MCF 10A (cell line): ENCODE data around the gene ADI1. TPM values are rescaled to one million over a fixed set of nuclear protein-coding genes. Genes with fewer than 3 reads are reported as not detected.
A peak's percentile ranks its signal among the peaks of the same experiment; 100 is the strongest.

Experiments
- BruUV-seq: library from RNA; stranded (reverse); fragments of 400-500 nt; replicated peaks from 2 replicates; lab custom pipeline; 2021; lab: Mats Ljungman, UMichigan
- CTCF ChIA-PET: fragments of 300-600 bp; sonication (Branson Sonifier 250); formaldehyde crosslinking; extraction: SDS; loops from one replicate; lab custom pipeline; 2021; ENCODE audit warnings: antibody characterized with exemption, inconsistent platforms; lab: Yijun Ruan, JAX
- POLR2A ChIA-PET: fragments of 300-600, 350-650 bp; sonication (Branson Sonifier 250); formaldehyde crosslinking; extraction: SDS; loops from one replicate; lab custom pipeline; 2020; ENCODE audit warnings: antibody characterized with exemption, inconsistent platforms; lab: Yijun Ruan, JAX
- DNase-seq: peaks from one replicate; pipeline ENCODE4 v3.0.0-alpha.2; 2018; ENCODE audit not compliant: unreplicated experiment
- H3K27ac Mint-ChIP-seq: one replicate; pipeline ENCODE4 v1.8.0; 2022; ENCODE audit warnings: mild to moderate bottlenecking, low read depth, mixed read lengths; ENCODE audit not compliant: unreplicated experiment
- H3K27me3 Mint-ChIP-seq: one replicate; pipeline ENCODE4 v1.8.0; 2022; ENCODE audit warnings: mixed read lengths; ENCODE audit not compliant: insufficient read depth, unreplicated experiment
- H3K36me3 Mint-ChIP-seq: one replicate; pipeline ENCODE4 v1.8.0; 2022; ENCODE audit warnings: mild to moderate bottlenecking, moderate library complexity, mixed read lengths; ENCODE audit not compliant: insufficient read depth, unreplicated experiment
- H3K4me1 Mint-ChIP-seq: one replicate; pipeline ENCODE4 v1.8.0; 2022; ENCODE audit warnings: mixed read lengths; ENCODE audit not compliant: insufficient read depth, unreplicated experiment
- H3K4me3 Mint-ChIP-seq: one replicate; pipeline ENCODE4 v1.8.0; 2022; ENCODE audit warnings: mild to moderate bottlenecking, moderate library complexity, mixed read lengths; ENCODE audit not compliant: unreplicated experiment
- H3K9me3 Mint-ChIP-seq: one replicate; pipeline ENCODE4 v1.8.0; 2022; ENCODE audit warnings: mixed read lengths; ENCODE audit not compliant: unreplicated experiment
- intact Hi-C: fragments of 100-400 bp; cut with micrococcal nuclease; formaldehyde crosslinking; loops from 2 replicates; pipeline ENCODE4 v1.14.1; 2022
- total RNA-seq: library from RNA; stranded (reverse); gene quantifications from 2 replicates; pipeline ENCODE4 v1.2.3, GENCODE V29; 2022
- TF ChIP-seq, protein P1 (sequence below): fragments of 200-600 bp; IDR thresholded peaks from one replicate; pipeline ENCODE4 v1.8.0; 2022; ENCODE audit warnings: antibody characterized with exemption, mild to moderate bottlenecking; ENCODE audit not compliant: unreplicated experiment

ADI1 gene
- total RNA-seq, 1 experiment from 2014 or later: 61.9 TPM

DNA sequence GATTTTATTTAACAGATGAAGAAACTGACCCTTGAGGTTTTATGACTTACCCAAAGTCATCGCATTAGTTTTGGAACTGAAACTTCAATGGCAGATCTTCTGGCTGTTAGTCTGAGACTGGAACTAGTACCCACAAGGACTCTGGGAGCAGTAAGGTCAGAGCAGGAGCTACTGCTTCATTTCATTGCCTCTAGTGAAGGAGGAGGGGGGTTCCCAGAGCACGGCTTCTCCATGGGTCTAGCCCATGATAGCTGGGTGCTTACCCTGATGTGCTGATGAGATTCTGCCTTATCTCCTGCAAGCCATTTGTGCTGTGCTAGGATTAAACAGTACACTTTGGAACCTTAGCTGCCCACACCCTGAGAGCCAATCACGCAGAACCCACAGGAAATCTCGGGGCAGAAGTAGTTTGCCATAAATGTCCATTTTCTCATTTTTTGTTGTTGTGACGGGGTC is 44.2 kb upstream of the ADI1 start:
- Mint-ChIP-seq H3K4me1 (peaks cover 10% of the 10 kb centered on the region), H3K27ac (no peak overlapping the region), H3K9me3 (no peaks in the 10 kb centered on the region), H3K36me3 (peaks cover 18% of the 10 kb centered on the region), H3K4me3 (no peak overlapping the region), H3K27me3 (no peaks in the 10 kb centered on the region)
- no peak for DNase-seq
- ChIA-PET POLR2A (interaction anchor here (0.7 to 1.2 kb wide), 3 partner anchors 12 to 186 kb away, joined by 3 read pairs; partner anchors contain the start of gene EIPR1), CTCF (interaction anchor here (0.8 kb wide), 1 partner anchor 11 kb away, joined by 3 read pairs; no protein-coding TSS in a partner anchor)
- intact Hi-C loops: no loop called here
- BruUV-seq: no TSS peak
- TF ChIP-seq, protein P1, sequence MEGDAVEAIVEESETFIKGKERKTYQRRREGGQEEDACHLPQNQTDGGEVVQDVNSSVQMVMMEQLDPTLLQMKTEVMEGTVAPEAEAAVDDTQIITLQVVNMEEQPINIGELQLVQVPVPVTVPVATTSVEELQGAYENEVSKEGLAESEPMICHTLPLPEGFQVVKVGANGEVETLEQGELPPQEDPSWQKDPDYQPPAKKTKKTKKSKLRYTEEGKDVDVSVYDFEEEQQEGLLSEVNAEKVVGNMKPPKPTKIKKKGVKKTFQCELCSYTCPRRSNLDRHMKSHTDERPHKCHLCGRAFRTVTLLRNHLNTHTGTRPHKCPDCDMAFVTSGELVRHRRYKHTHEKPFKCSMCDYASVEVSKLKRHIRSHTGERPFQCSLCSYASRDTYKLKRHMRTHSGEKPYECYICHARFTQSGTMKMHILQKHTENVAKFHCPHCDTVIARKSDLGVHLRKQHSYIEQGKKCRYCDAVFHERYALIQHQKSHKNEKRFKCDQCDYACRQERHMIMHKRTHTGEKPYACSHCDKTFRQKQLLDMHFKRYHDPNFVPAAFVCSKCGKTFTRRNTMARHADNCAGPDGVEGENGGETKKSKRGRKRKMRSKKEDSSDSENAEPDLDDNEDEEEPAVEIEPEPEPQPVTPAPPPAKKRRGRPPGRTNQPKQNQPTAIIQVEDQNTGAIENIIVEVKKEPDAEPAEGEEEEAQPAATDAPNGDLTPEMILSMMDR: no peak

DNA sequence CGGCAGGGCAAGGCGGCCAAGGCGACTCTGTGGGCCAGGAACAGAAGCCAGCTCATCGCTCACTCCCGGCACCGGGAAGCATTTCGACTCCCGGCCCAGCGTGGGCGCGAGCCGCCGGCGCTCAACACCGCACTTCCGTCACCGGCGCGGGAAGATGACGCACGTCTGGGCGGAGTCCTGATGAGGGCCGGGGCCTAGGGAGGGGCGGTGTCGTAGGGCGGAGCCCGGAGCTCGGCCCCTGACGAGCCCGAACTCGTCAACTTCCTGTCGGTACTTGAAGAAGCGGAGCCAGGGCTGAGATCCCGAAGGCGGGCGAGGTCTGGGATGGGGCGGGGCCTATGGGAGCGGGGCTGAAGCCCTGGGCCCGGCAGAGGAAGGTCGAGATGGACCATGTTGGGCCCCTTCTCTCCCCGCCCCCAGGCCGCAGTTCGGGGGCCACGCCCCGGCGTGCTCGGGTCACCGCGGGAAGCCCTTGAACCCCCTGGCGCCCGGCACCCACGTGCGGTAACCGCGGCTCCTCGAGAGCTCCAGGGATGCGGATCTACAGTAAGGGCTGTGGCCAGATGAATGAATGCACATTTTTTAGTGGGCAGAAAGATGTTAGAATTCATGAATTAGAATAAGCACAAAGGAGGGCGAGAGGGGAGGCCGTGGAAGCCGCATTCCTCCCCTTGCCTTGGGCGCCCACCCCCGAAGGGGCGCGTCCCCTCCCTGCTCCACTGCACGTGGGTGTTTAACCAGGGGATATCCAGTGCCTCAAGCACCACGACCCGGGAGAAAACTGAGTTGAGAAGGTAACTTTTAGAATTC is 39.1 kb upstream of the ADI1 start, which contains the start of gene RNASEH1:
Gene RNASEH1, minus strand, starts transcription at position 129 of the 810 bp plus-strand sequence. Its CDS starts 73 bp downstream, at position 56.
- ChIA-PET CTCF (interaction anchor here (0.6 to 1.6 kb wide), 3 partner anchors 21 to 93 kb away, joined by 3 to 5 read pairs (median 3); no protein-coding TSS in a partner anchor), POLR2A (interaction anchor here (0.6 to 2.7 kb wide), 26 partner anchors 9 to 1828 kb away, joined by 3 to 31 read pairs (median 5); partner anchors contain the start of genes ADI1, EIPR1, RPS7 and TRAPPC12)
- H3K4me1 Mint-ChIP-seq: peaks cover 10% of the 10 kb centered on the region
- BruUV-seq: TSS peak; percentile 76
- intact Hi-C loops: loop anchor here (1.0 to 2.0 kb wide), 4 partner anchors 17 to 92 kb away; partner anchors contain the start of genes ADI1 and RPS7
- TF ChIP-seq, protein P1: no peak
- peaks cover 55% of the 10 kb centered on the region for H3K36me3 Mint-ChIP-seq
- H3K27ac Mint-ChIP-seq: peak within 1 kb of the TSS; percentile 95
- H3K4me3 Mint-ChIP-seq: peak within 1 kb of the TSS; percentile 79
- H3K27me3 Mint-ChIP-seq: no peaks in the 10 kb centered on the region
- DNase-seq: peak; percentile 98
- H3K9me3 Mint-ChIP-seq: no peaks in the 10 kb centered on the region

DNA sequence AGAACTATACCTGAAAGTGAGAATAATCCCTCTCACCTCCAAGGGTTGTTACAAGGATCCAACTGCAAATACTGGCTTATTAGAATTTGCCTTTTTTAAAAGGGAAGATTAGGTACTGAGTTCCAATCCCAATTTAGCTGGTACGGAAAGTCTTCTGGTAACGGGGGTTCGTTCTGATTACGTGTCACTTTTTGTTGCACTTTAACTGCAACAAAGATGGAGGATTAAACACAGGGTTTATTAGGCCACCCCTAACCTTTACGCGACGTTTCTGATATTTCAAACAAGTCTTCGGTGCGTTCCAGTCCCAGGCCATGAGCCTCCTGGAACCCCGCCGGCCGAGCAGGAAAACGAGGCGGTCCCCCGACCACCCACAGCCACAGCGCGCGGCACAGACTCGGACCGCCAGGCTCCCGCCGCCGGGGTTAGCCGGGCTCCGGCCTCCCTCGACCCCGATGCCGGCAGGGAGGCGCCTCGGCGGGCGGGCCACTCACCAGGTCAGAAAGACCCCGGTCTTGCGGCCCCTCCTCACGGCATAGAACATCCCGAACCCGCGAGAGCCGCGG is 38.4 kb upstream of the ADI1 start:
- no peaks in the 10 kb centered on the region for H3K27me3 Mint-ChIP-seq
- peak overlapping the region; percentile 79 for H3K4me3 Mint-ChIP-seq
- TF ChIP-seq, protein P1: no peak
- H3K27ac Mint-ChIP-seq: peak overlapping the region; percentile 95
- intact Hi-C loops: loop anchor here (1.0 to 2.0 kb wide), 4 partner anchors 18 to 93 kb away; partner anchors contain the start of genes ADI1 and RPS7
- BruUV-seq: TSS peak; percentile 68
- no peaks in the 10 kb centered on the region for H3K9me3 Mint-ChIP-seq
- DNase-seq: no peak
- CTCF ChIA-PET: interaction anchor here (0.6 to 1.6 kb wide), 4 partner anchors 21 to 94 kb away, joined by 3 to 5 read pairs (median 3); no protein-coding TSS in a partner anchor
- H3K36me3 Mint-ChIP-seq: peaks cover 56% of the 10 kb centered on the region
- peaks cover 10% of the 10 kb centered on the region for H3K4me1 Mint-ChIP-seq
- POLR2A ChIA-PET: interaction anchor here (0.6 to 2.7 kb wide), 29 partner anchors 8 to 1828 kb away, joined by 3 to 31 read pairs (median 5); partner anchors contain the start of genes ADI1, EIPR1, RPS7 and TRAPPC12
